IMR-90 (cell line): ENCODE measurements around the gene DCUN1D2. TPM values are rescaled to one million over a fixed set of nuclear protein-coding genes. Genes with fewer than 3 reads are reported as not detected.

Experiments used
- ATAC-seq: fragments of 200-7000 bp; cut with Tn5 transposase; 2 replicates; pipeline ENCODE4 v1.9.1; 2020; ENCODE audit warnings: low read depth, mild to moderate bottlenecking, moderate library complexity
- BruUV-seq: library from RNA; stranded (reverse); fragments of 400-500 nt; replicated peaks from 2 replicates; lab custom pipeline; 2021; lab: Mats Ljungman, UMichigan
- CTCF ChIA-PET: fragments of 300-600 bp; formaldehyde crosslinking; extraction: SDS; loops from one replicate; lab custom pipeline; 2021; ENCODE audit warnings: antibody characterized with exemption; lab: Yijun Ruan, JAX
- POLR2A ChIA-PET: fragments of 300-600 bp; sonication (Branson Sonifier 250); formaldehyde crosslinking; loops from one replicate; lab custom pipeline; 2022; ENCODE audit warnings: antibody characterized with exemption; ENCODE audit not compliant: unreplicated experiment; lab: Charles Lee
- DNase-seq: peaks from one replicate; pipeline ENCODE4 v3.0.0; 2013
- H2AFZ ChIP-seq: replicated peaks from 2 replicates; pipeline ENCODE3; 2013; ENCODE audit warnings: low read length, mild to moderate bottlenecking; ENCODE audit not compliant: poor library complexity
- H2AK5ac ChIP-seq: 2 replicates; pipeline ENCODE4 v1.6.1; 2013; ENCODE audit warnings: low read depth, low read length, inconsistent platforms
- H2AK9ac ChIP-seq: replicated peaks from 2 replicates; pipeline ENCODE3; 2013; ENCODE audit warnings: mild to moderate bottlenecking, low read depth, low read length, moderate library complexity; ENCODE audit not compliant: poor library complexity
- H2BK120ac ChIP-seq: 2 replicates; pipeline ENCODE4 v1.6.1; 2013; ENCODE audit warnings: low read depth, low read length, inconsistent platforms
- H2BK15ac ChIP-seq: 3 replicates; pipeline ENCODE4 v1.6.1; 2013; ENCODE audit warnings: low read depth, low read length, inconsistent platforms
- H2BK20ac ChIP-seq: 2 replicates; pipeline ENCODE4 v1.6.1; 2013; ENCODE audit warnings: low read depth, mild to moderate bottlenecking, inconsistent platforms, low read length, moderate library complexity
- H2BK5ac ChIP-seq: 2 replicates; pipeline ENCODE4 v1.6.1; 2013; ENCODE audit warnings: mild to moderate bottlenecking, low read depth, low read length, inconsistent platforms; ENCODE audit not compliant: poor library complexity, severe bottlenecking
- H3K14ac ChIP-seq: replicated peaks from 2 replicates; pipeline ENCODE4 v1.6.1; 2013; ENCODE audit warnings: low read depth, low read length, inconsistent platforms
- H3K18ac ChIP-seq: 2 replicates; pipeline ENCODE4 v1.6.1; 2013; ENCODE audit warnings: low read depth, low read length, control low read depth
- H3K23ac ChIP-seq: 2 replicates; pipeline ENCODE4 v1.6.1; 2013; ENCODE audit warnings: low read depth, low read length, inconsistent platforms
- H3K27ac ChIP-seq: 2 replicates; pipeline ENCODE4 v1.5.1; 2013; ENCODE audit warnings: mild to moderate bottlenecking, control low read depth, low read length; ENCODE audit not compliant: insufficient read depth
- H3K27me3 ChIP-seq: 2 replicates; pipeline ENCODE4 v1.6.1; 2013; ENCODE audit warnings: low read length; ENCODE audit not compliant: control insufficient read depth, insufficient read depth
- H3K36me3 ChIP-seq: 2 replicates; pipeline ENCODE4 v1.6.1; 2013; ENCODE audit warnings: low read length, mixed read lengths; ENCODE audit not compliant: control insufficient read depth, insufficient read depth
- H3K4ac ChIP-seq: 2 replicates; pipeline ENCODE4 v1.6.1; 2013; ENCODE audit warnings: low read depth, low read length, inconsistent platforms
- H3K4me1 ChIP-seq: 2 replicates; pipeline ENCODE4 v1.6.1; 2013; ENCODE audit warnings: low read length, mixed read lengths; ENCODE audit not compliant: control insufficient read depth, insufficient read depth
- H3K4me2 ChIP-seq: 2 replicates; pipeline ENCODE4 v1.6.1; 2013; ENCODE audit warnings: low read depth, mild to moderate bottlenecking, control low read depth, low read length, moderate library complexity
- H3K4me3 ChIP-seq: 2 replicates; pipeline ENCODE4 v1.5.1; 2013; ENCODE audit warnings: low read depth, mild to moderate bottlenecking, control low read depth, low read length, moderate library complexity; ENCODE audit not compliant: insufficient read depth
- H3K56ac ChIP-seq: 2 replicates; pipeline ENCODE4 v1.6.1; 2013; ENCODE audit warnings: low read length, inconsistent platforms; ENCODE audit not compliant: insufficient read depth; ENCODE audit errors: extremely low read depth
- H3K79me1 ChIP-seq, 2 experiments: 2 replicates each; pipeline ENCODE4 v1.6.1; 2013; ENCODE audit warnings: low read length in 2 of 2, inconsistent platforms in 1 of 2, low read depth in 1 of 2
- H3K9ac ChIP-seq: 2 replicates; pipeline ENCODE4 v1.6.1; 2013; ENCODE audit warnings: low read depth, low read length, control low read depth
- H3K9me1 ChIP-seq: 2 replicates; pipeline ENCODE4 v1.6.1; 2013; ENCODE audit warnings: low read length, inconsistent platforms; ENCODE audit not compliant: insufficient read depth
- H3K9me3 ChIP-seq: 2 replicates; pipeline ENCODE4 v1.6.1; 2013; ENCODE audit warnings: low read length; ENCODE audit not compliant: control insufficient read depth, insufficient read depth
- H4K20me1 ChIP-seq: 2 replicates; pipeline ENCODE4 v1.6.1; 2013; ENCODE audit warnings: low read length, inconsistent platforms; ENCODE audit not compliant: insufficient read depth
- H4K5ac ChIP-seq: 2 replicates; pipeline ENCODE4 v1.6.1; 2013; ENCODE audit warnings: mild to moderate bottlenecking, low read depth, low read length, control low read depth
- H4K8ac ChIP-seq, 2 experiments: 2 replicates each; pipeline ENCODE4 v1.6.1; 2013; ENCODE audit warnings: low read depth in 2 of 2, low read length in 2 of 2, control low read depth in 1 of 2, inconsistent platforms in 1 of 2
- H4K91ac ChIP-seq: 2 replicates; pipeline ENCODE4 v1.6.1; 2013; ENCODE audit warnings: low read depth, low read length, inconsistent platforms; ENCODE audit not compliant: insufficient read depth
- BHLHE40 ChIP-seq: fragments of 150-350 bp; IDR thresholded peaks from 2 replicates; pipeline ENCODE4 v1.6.1; 2016; ENCODE audit warnings: mild to moderate bottlenecking, low read depth, low read length
- CEBPB ChIP-seq: IDR thresholded peaks from 2 replicates; pipeline ENCODE4 v1.6.1; 2012; ENCODE audit warnings: low read depth, low read length, improper control_type of control experiment
- FOS ChIP-seq: fragments of 150-350 bp; IDR thresholded peaks from 2 replicates; pipeline ENCODE4 v1.6.1; 2016; ENCODE audit warnings: low read depth, low read length
- MAFK ChIP-seq: IDR thresholded peaks from 2 replicates; pipeline ENCODE4 v1.6.1; 2012; ENCODE audit warnings: low read depth, low read length, improper control_type of control experiment
- MAZ ChIP-seq: IDR thresholded peaks from 2 replicates; pipeline ENCODE4 v1.6.1; 2012; ENCODE audit warnings: low read depth, mild to moderate bottlenecking, low read length, improper control_type of control experiment, moderate library complexity, borderline replicate concordance
- MXI1 ChIP-seq: IDR thresholded peaks from 2 replicates; pipeline ENCODE4 v1.6.1; 2012; ENCODE audit warnings: low read depth, mild to moderate bottlenecking, low read length, moderate library complexity, borderline replicate concordance
- NFE2L2 ChIP-seq: fragments of 150-350 bp; IDR thresholded peaks from 2 replicates; pipeline ENCODE4 v1.6.1; 2016; ENCODE audit warnings: low read depth, mild to moderate bottlenecking, low read length
- RAD21 ChIP-seq: IDR thresholded peaks from 2 replicates; pipeline ENCODE4 v1.6.1; 2012; ENCODE audit warnings: low read length, improper control_type of control experiment
- RFX5 ChIP-seq: IDR thresholded peaks from 2 replicates; pipeline ENCODE4 v1.8.0; 2012; ENCODE audit warnings: low read depth, mild to moderate bottlenecking, low read length, moderate library complexity
- SMC3 ChIP-seq: fragments of 150-350 bp; IDR thresholded peaks from 2 replicates; pipeline ENCODE4 v1.6.1; 2016; ENCODE audit warnings: low read depth, mild to moderate bottlenecking, antibody characterized with exemption, low read length, moderate library complexity
- WGBS, 2 experiments: methylation state at CpG; one replicate each; pipeline versions ENCODE4 v1.1.5 to v1.1.7; 2013; ENCODE audit warnings: missing lambda C conversion rate in 2 of 2; ENCODE audit not compliant: insufficient read length in 1 of 2; ENCODE audit errors: extremely low coverage in 2 of 2; 5-methylcytosine and 5-hydroxymethylcytosine counted together
- dilution Hi-C: fragments of 300-500 bp; cut with HindIII; formaldehyde crosslinking; loops from one replicate; pipeline ENCODE4 v1.14.3; 2018; ENCODE audit warnings: low sequenced_read_pairs; ENCODE audit not compliant: unreplicated experiment
- in situ Hi-C: fragments of 300-500 bp; cut with MboI; formaldehyde crosslinking; loops from 3 replicates; pipeline ENCODE4 v1.14.3; 2019; ENCODE audit warnings: low sequenced_read_pairs, inconsistent platforms, mixed read lengths
- intact Hi-C: fragments of 100-400 bp; cut with micrococcal nuclease; formaldehyde crosslinking; loops from 2 replicates; pipeline ENCODE4 v1.10.0; 2022
- polyA plus RNA-seq, 3 experiments: library from polyadenylated mRNA; depleted of rRNA; stranded (reverse); fragments of >200 nt; gene quantifications; 2 replicates each; pipeline ENCODE4 v1.2.3, GENCODE V29; 2012; ENCODE audit warnings: low replicate concordance in 1 of 3
- total RNA-seq: library from RNA; depleted of rRNA; stranded (reverse); fragments of >200 nt; gene quantifications from 2 replicates; pipeline ENCODE4 v1.2.3, GENCODE V29; 2012
- TF ChIP-seq, protein P1 (sequence below): fragments of 150-350 bp; IDR thresholded peaks from 2 replicates; pipeline ENCODE4 v1.6.1; 2016; ENCODE audit warnings: low read depth, mild to moderate bottlenecking, low read length, moderate library complexity, borderline replicate concordance
- TF ChIP-seq, protein P2 (sequence below): conservative IDR thresholded peaks from 2 replicates; pipeline ENCODE4 v1.5.1; 2012; ENCODE audit warnings: mild to moderate bottlenecking, low read depth, low read length, improper control_type of control experiment
- TF ChIP-seq, protein P3 (sequence below): fragments of 150-350 bp; IDR thresholded peaks from 2 replicates; pipeline ENCODE4 v1.6.1; 2017; ENCODE audit warnings: mild to moderate bottlenecking, antibody characterized with exemption, low read length, low read depth

Gene DCUN1D2
- total and polyA plus RNA-seq, 2 of the 4 experiments (the other 2 are of a cell fraction) = 8.1 to 11.5 TPM

DNA sequence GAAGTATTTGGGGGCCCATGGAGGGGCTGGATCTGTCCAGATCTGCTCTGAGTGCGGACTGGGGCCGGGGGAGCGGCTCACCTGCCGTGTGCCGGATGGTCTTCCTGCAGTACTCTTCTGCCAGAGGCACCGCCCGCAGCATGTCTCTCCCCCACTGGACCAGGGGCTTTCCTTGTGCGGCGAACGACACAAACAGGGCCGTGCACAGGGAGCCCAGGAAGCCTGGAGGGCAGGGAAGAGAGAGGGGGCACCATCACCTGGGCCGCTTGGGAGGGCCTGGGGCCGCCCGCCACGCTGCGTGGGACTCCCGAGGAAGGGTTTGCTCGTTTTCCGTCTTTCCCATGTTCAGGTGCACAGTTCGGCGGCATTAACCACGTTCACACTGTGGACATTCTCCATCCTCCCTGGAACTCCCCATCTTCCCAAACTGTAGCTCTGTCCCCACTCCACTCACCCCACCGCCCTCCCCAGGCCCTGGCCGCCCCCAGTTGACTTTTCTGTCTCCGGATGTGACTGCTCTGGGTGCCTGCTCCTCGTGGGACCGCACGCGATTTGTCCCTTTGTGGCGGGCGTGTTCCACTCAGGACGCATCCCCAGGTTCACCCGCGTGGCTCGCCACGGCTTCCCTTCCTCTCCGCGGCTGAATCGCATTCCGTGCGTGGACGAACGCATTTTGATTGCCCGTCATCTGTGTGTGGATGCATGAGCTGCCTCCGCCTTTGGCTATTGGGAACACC lies 61.5 kb downstream of the DCUN1D2 start (continued):
- no peak for TF ChIP-seq MAZ

DNA sequence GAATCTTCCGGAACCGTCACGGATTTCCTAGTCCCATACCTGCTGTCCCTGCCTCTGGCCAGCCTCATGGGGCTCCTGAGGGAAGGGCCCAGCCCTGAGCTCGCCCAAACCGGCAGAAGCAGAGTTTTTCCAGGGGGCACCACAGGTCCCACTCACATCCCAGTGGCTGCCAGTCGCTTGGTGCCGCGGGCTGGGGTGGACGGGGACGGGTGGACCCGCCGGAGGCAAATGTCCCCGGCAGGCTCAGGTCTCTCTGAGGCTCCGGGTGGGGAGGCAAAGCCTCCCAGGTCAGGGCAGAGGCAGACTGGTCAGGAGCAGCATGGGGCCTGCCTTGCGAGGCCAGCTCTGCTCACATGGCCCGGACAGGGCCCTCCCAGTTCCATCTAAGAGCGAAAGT lies 62.0 kb downstream of the DCUN1D2 start:
- CTCF ChIA-PET = no interaction called here
- BruUV-seq = no TSS peak
- WGBS, 2 experiments = 84% methylated on average over 16 of the region's 17 CpGs; no CpG with 5 or more reads in 1 of the 2 experiments

More for the DNA sequence above, 62.0 kb downstream of the DCUN1D2 start:
- Histone ChIP-seq H4K20me1 (no peaks in the 10 kb centered on the region), H3K4me1 (peaks cover 6% of the 10 kb centered on the region; the same call in 1 of the 2 replicates), H2BK20ac (peak overlapping the region; percentile 83; the same call in 1 of the 2 replicates), H3K56ac (no peak overlapping the region), H3K23ac (no peak overlapping the region), H3K9me1 (no peaks in the 10 kb centered on the region), H2AK5ac (no peak overlapping the region), H3K4me2 (no peak overlapping the region), H2AFZ (peak overlapping the region; percentile 5), H3K36me3 (no peaks in the 10 kb centered on the region), H3K79me1 (no peaks in the 10 kb centered on the region), H2BK120ac (no peak overlapping the region), H4K91ac (no peak overlapping the region), H3K9ac (no peak overlapping the region), H3K18ac (no peak overlapping the region), H3K27me3 (no peaks in the 10 kb centered on the region), H3K14ac (no peak overlapping the region), H2BK5ac (no peak overlapping the region), H3K4me3 (no peak overlapping the region), H3K4ac (no peak overlapping the region; the same call in 1 of the 2 replicates), H3K9me3 (no peaks in the 10 kb centered on the region), H4K8ac (no peak overlapping the region; a peak in 1 of 4 replicates), H2AK9ac (no peak overlapping the region), H3K27ac (no peak overlapping the region), H4K5ac (no peak overlapping the region), H2BK15ac (no peak overlapping the region)
- POLR2A ChIA-PET = no interaction called here
- TF ChIP-seq, protein P1, sequence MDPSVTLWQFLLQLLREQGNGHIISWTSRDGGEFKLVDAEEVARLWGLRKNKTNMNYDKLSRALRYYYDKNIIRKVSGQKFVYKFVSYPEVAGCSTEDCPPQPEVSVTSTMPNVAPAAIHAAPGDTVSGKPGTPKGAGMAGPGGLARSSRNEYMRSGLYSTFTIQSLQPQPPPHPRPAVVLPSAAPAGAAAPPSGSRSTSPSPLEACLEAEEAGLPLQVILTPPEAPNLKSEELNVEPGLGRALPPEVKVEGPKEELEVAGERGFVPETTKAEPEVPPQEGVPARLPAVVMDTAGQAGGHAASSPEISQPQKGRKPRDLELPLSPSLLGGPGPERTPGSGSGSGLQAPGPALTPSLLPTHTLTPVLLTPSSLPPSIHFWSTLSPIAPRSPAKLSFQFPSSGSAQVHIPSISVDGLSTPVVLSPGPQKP = no peak
- TF ChIP-seq NFE2L2 (no peak), FOS (no peak), MAFK (no peak), RFX5 (no peak), SMC3 (no peak), CEBPB (no peak), MXI1 (no peak), BHLHE40 (no peak), MAZ (no peak), RAD21 (no peak)
- TF ChIP-seq, protein P2, sequence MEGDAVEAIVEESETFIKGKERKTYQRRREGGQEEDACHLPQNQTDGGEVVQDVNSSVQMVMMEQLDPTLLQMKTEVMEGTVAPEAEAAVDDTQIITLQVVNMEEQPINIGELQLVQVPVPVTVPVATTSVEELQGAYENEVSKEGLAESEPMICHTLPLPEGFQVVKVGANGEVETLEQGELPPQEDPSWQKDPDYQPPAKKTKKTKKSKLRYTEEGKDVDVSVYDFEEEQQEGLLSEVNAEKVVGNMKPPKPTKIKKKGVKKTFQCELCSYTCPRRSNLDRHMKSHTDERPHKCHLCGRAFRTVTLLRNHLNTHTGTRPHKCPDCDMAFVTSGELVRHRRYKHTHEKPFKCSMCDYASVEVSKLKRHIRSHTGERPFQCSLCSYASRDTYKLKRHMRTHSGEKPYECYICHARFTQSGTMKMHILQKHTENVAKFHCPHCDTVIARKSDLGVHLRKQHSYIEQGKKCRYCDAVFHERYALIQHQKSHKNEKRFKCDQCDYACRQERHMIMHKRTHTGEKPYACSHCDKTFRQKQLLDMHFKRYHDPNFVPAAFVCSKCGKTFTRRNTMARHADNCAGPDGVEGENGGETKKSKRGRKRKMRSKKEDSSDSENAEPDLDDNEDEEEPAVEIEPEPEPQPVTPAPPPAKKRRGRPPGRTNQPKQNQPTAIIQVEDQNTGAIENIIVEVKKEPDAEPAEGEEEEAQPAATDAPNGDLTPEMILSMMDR = no peak
- TF ChIP-seq, protein P3, sequence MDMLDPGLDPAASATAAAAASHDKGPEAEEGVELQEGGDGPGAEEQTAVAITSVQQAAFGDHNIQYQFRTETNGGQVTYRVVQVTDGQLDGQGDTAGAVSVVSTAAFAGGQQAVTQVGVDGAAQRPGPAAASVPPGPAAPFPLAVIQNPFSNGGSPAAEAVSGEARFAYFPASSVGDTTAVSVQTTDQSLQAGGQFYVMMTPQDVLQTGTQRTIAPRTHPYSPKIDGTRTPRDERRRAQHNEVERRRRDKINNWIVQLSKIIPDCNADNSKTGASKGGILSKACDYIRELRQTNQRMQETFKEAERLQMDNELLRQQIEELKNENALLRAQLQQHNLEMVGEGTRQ = no peak
- intact Hi-C loops (no loop called here), in situ Hi-C loops (no loop called here), dilution Hi-C loops (no loop called here)
- DNase-seq (no peak), ATAC-seq (no peak; the same call in 1 of the 2 replicates)
